Kidney (tissue), 14 donors: ENCODE measurements around the gene CLTCL1. TPM values are rescaled to one million over a fixed set of nuclear protein-coding genes. Genes with fewer than 3 reads are reported as not detected.

ENCODE experiments used
- DNase-seq, 5 donors: peaks; one replicate each; pipeline ENCODE4 v3.0.0-alpha.2; 2013 to 2020
- FAIRE-seq: peaks from 2 replicates; lab custom pipeline; 2012; peaks lifted over from hg19 to GRCh38; lab: Jason Lieb, UNC
- H3K27ac ChIP-seq, 2 donors: one replicate each; pipeline ENCODE4 v1.7.0; 2013; ENCODE audit warnings: low read depth in 2 of 2, low read length in 2 of 2, inconsistent platforms in 1 of 2
- H3K27me3 ChIP-seq: one replicate; pipeline ENCODE4 v1.7.1; 2013; ENCODE audit warnings: low read length, inconsistent platforms; ENCODE audit not compliant: control insufficient read depth, insufficient read depth
- H3K36me3 ChIP-seq, 3 donors: one replicate each; pipeline versions ENCODE4 v1.7.0 to v1.7.1; 2013; ENCODE audit warnings: low read length in 3 of 3, control low read depth in 1 of 3, inconsistent platforms in 1 of 3; ENCODE audit not compliant: insufficient read depth in 3 of 3, control insufficient read depth in 2 of 3
- H3K4me1 ChIP-seq, 3 donors: one replicate each; pipeline versions ENCODE4 v1.7.0 to v1.7.1; 2013; ENCODE audit warnings: low read length in 3 of 3, inconsistent platforms in 1 of 3, low read depth in 1 of 3; ENCODE audit not compliant: control insufficient read depth in 2 of 3, insufficient read depth in 2 of 3
- H3K4me3 ChIP-seq, 3 donors: one replicate each; pipeline versions ENCODE4 v1.7.0 to v1.8.1; 2013; ENCODE audit warnings: low read length in 3 of 3, control low read depth in 1 of 3, inconsistent platforms in 1 of 3
- H3K9ac ChIP-seq, 3 donors: one replicate each; pipeline versions ENCODE4 v1.7.0 to v1.7.1; 2013; ENCODE audit warnings: low read length in 3 of 3, control low read depth in 1 of 3, inconsistent platforms in 1 of 3
- H3K9me3 ChIP-seq, 3 donors: one replicate each; pipeline versions ENCODE4 v1.7.0 to v1.7.1; 2013; ENCODE audit warnings: low read length in 3 of 3, control low read depth in 1 of 3, inconsistent platforms in 1 of 3; ENCODE audit not compliant: control insufficient read depth in 2 of 3, insufficient read depth in 1 of 3
- intact Hi-C: fragments of 100-400 bp; cut with DNase I; formaldehyde crosslinking; loops from one replicate; pipeline ENCODE4 v1.11.1; 2022
- polyA plus RNA-seq: library from polyadenylated mRNA; stranded (reverse); fragments of 350-450 nt; fragmentation: Illumina TruSeq; extraction: RNeasy Lipid Tissue Mini Kit (QIAGEN cat#74804); gene quantifications from one replicate; pipeline ENCODE4 v1.2.3, GENCODE V29; 2014; ENCODE audit warnings: low read depth, low replicate concordance; ENCODE audit not compliant: insufficient read depth
- total RNA-seq: library from RNA; stranded (reverse); fragmentation: NEBNext Ultra II Directional; extraction: Animal tissue kit (Norgen Biotek cat#: 25700); gene quantifications from one replicate; pipeline ENCODE4 v1.2.1, GENCODE V29; 2021
- TF ChIP-seq, protein P1 (sequence below): IDR thresholded peaks from 3 replicates; pipeline ENCODE4 v1.5.1; 2012; ENCODE audit warnings: mild to moderate bottlenecking, moderate library complexity, borderline replicate concordance; ENCODE audit not compliant: insufficient read depth; ENCODE audit errors: extremely low read depth
- donor health status: control.
- donor health status: control.
- donor health status: control.
- donor health status: control.
- donor health status: control.
- donor health status: DM: yes; HTN: yes; CAD: no.
- donor health status: Normal renal cell carcinoma (clear cell type).

Gene CLTCL1
- total and polyA plus RNA-seq, 2 donors from 2014 or later = 4.0 to 6.3 TPM

DNA sequence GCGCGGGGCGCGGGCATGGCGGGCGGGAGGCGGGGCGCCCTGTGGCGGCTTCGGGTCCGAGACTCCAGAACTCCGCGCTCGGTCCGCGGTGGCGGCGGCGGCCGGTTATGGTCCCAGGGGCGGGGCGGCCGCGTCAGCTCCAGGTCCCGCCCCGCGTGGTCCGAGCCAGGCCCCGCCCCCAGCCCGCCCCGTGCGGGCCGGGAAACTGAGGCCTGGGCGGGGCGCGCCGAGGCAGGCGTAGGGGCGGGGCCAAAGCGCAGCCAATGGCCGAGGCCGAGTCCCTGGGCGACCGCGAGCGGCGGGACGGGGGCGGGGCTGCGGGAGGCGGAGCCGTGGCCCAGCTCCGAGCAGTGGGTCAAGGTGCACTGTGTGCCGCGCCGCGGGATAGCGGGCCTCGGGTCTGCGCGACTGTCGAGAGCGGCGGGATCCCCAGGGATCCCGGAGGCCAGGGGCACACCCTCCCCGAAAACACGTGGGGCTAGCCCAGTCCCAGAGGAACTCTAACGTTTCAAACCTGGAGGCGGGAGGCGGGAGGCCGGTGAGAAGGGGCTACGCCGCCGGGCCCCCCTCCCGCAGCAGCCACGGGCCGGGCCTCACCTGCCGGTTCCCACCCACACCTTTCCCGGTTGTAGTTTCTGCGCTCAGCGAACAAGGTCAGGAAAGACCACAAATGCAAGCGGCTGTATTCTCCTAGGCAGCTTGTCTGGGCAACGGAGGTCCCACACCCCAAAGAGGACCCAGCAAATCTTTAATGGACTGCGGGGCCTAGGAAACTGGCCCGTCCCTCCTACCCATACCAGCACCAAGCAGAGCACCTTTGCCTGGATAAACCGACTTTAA lies 112.6 kb downstream of the CLTCL1 start, which contains the start of gene SLC25A1:
SLC25A1 (minus strand) TSS at position 80 of the 840 bp plus-strand sequence; CDS start at position 17, 63 bp downstream.
- H3K27me3 ChIP-seq = no peaks in the 10 kb centered on the region
- peaks cover 0 to 35% (median 11%) of the 10 kb centered on the region in 3 donors for H3K4me1 ChIP-seq
- intact Hi-C loops = no loop called here
- TF ChIP-seq, protein P1, sequence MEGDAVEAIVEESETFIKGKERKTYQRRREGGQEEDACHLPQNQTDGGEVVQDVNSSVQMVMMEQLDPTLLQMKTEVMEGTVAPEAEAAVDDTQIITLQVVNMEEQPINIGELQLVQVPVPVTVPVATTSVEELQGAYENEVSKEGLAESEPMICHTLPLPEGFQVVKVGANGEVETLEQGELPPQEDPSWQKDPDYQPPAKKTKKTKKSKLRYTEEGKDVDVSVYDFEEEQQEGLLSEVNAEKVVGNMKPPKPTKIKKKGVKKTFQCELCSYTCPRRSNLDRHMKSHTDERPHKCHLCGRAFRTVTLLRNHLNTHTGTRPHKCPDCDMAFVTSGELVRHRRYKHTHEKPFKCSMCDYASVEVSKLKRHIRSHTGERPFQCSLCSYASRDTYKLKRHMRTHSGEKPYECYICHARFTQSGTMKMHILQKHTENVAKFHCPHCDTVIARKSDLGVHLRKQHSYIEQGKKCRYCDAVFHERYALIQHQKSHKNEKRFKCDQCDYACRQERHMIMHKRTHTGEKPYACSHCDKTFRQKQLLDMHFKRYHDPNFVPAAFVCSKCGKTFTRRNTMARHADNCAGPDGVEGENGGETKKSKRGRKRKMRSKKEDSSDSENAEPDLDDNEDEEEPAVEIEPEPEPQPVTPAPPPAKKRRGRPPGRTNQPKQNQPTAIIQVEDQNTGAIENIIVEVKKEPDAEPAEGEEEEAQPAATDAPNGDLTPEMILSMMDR = no peak
- H3K27ac ChIP-seq = peak within 1 kb of the TSS; percentile 81 to 82
- H3K4me3 ChIP-seq = peak within 1 kb of the TSS; percentile 34 to 73 (median 49)
- H3K9me3 ChIP-seq = no peaks in the 10 kb centered on the region
- no peaks in the 10 kb centered on the region for H3K36me3 ChIP-seq
- peak within 1 kb of the TSS in 2 of 3 donors; percentile 59 to 62 for H3K9ac ChIP-seq
- DNase-seq = peak; percentile 88 to 96 (median 94)
- FAIRE-seq = no peak

DNA sequence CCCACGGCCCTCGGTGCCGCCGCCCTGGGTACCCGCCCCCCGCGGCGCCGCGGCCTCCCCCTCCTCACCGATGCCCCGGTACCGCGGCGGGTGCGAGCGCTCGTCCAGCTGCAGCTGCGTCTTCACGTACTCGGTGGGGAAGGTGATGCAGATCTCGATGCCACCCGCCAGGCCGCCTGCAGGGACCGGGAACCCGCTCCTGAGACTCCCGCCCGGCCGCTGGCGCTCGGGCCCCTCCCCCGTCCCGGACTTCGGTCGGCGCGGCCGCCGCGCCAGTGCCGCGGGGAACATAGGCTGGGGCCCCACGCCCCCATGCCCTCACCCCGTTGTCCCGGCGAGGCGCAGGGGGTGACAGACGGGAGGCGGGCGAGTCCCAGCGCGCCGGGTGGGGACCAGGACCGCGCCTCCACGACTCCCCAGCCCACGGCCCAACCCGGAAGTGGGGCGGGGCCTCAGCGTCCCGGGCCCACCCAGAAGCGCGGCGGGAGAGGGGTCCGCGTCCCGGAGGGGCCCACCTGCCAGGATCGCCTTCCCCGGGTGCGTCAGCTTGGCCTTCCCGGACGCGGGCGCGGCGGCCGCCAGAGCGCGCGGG lies 113.4 kb downstream of the CLTCL1 start:
- peaks cover 0 to 43% (median 13%) of the 10 kb centered on the region in 3 donors for H3K4me1 ChIP-seq
- FAIRE-seq = no peak

DNA sequence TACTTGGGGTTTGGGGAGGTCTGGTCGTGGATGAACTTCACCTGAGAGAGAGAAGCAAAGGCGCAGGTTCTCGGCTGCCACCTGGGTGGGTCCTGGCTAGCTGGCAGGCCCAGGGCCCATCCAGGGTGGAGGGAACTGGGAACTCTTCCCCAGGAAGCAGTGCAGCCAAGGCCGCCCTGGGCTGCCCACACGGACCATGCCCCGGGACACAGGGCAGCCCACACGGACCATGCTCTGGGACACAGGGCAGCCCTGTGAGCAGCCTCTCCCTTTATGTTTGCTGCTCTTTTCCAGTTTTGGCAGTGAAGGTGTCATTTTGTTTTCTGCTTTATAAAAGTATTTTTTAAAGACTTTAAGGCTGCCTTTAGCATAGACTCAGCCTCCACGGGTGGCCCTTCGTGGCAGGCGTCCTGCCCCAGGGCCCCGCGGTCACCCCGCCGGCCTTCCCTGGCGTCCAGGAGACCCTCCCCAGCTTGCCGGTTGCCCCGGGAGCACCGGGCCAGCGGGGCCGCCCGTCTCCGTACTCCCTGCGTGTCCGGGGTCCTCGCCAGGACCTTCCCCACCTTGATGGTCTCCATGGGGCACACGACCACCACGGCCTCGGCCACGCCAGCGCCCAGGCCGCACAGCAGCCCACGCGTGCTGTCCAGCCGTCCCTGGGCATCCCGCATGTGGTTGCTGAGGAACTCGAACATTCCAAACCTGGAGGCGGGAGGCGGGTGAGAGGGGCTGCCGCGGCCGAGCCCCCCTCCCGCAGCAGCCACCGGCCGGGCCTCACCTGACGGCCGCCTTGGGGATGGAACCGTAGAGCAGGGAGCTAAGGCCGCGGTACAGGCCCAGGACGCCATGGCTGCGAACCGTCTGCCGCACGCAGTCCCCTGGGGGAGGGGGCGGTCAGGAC lies 114.1 kb downstream of the CLTCL1 start:
- Histone ChIP-seq H3K9me3 (no peaks in the 10 kb centered on the region), H3K4me3 (peak overlapping the region; percentile 26 to 67 (median 49)), H3K27me3 (no peaks in the 10 kb centered on the region), H3K9ac (peak overlapping the region in 2 of 3 donors; percentile 58 to 59), H3K4me1 (peaks cover 0 to 50% (median 20%) of the 10 kb centered on the region in 3 donors), H3K27ac (peak overlapping the region in 1 of 2 donors; percentile 32), H3K36me3 (no peaks in the 10 kb centered on the region)
- FAIRE-seq (no peak), DNase-seq (peak in 1 of 5 donors; percentile 38)
- TF ChIP-seq, protein P1 = no peak
- intact Hi-C loops = no loop called here

More for the DNA sequence above, 113.4 kb downstream of the CLTCL1 start:
- TF ChIP-seq, protein P1 = no peak
- Histone ChIP-seq H3K9ac (peak overlapping the region in 2 of 3 donors; percentile 58 to 59), H3K4me3 (peak overlapping the region; percentile 26 to 67 (median 49)), H3K27me3 (no peaks in the 10 kb centered on the region), H3K9me3 (no peaks in the 10 kb centered on the region), H3K27ac (peak overlapping the region; percentile 81 to 82), H3K36me3 (no peaks in the 10 kb centered on the region)
- DNase-seq = peak; percentile 46 to 86 (median 79)
- intact Hi-C loops = no loop called here
